GM23338 (cell line): ENCODE results near the gene ZNF235. TPM values are rescaled to one million over a fixed set of nuclear protein-coding genes. Genes with fewer than 3 reads are reported as not detected.

Experiments
- ATAC-seq: fragments of 200-7000 bp; cut with Tn5 transposase; 3 replicates; pipeline ENCODE4 v1.9.1; 2020
- DNase-seq: peaks from one replicate; pipeline ENCODE4 v3.0.0-alpha.2; 2015; ENCODE audit warnings: low spot score
- H2AFZ ChIP-seq: fragments of 200-600 bp; sonication (generic); 2 replicates; pipeline ENCODE4 v1.8.0; 2016; ENCODE audit warnings: antibody characterized with exemption, mild to moderate bottlenecking, moderate library complexity
- H3F3A ChIP-seq: fragments of 200-600 bp; sonication (generic); replicated peaks from 2 replicates; pipeline ENCODE4 v1.8.0; 2017; ENCODE audit warnings: antibody characterized with exemption, mixed run types, low read depth
- H3K27ac ChIP-seq: fragments of 200-600 bp; sonication (generic); 2 replicates; pipeline ENCODE4 v1.6.1; 2016; ENCODE audit warnings: low read depth
- H3K27me3 ChIP-seq: fragments of 200-600 bp; sonication (generic); 2 replicates; pipeline ENCODE4 v1.8.0; 2016; ENCODE audit warnings: mild to moderate bottlenecking, mixed run types, moderate library complexity; ENCODE audit not compliant: insufficient read depth
- H3K36me3 ChIP-seq: fragments of 200-600 bp; sonication (generic); 2 replicates; pipeline ENCODE4 v1.8.0; 2016; ENCODE audit warnings: mild to moderate bottlenecking; ENCODE audit not compliant: insufficient read depth
- H3K4me1 ChIP-seq: fragments of 200-600 bp; sonication (generic); 2 replicates; pipeline ENCODE4 v1.8.0; 2016; ENCODE audit warnings: mild to moderate bottlenecking, moderate library complexity; ENCODE audit not compliant: insufficient read depth
- H3K4me2 ChIP-seq: fragments of 200-600 bp; sonication (generic); 2 replicates; pipeline ENCODE4 v1.7.1; 2017; ENCODE audit warnings: mixed run types
- H3K4me3 ChIP-seq: fragments of 200-600 bp; sonication (generic); 2 replicates; pipeline ENCODE4 v1.6.1; 2016; ENCODE audit warnings: mixed run types
- H3K79me2 ChIP-seq: fragments of 200-600 bp; sonication (generic); replicated peaks from 2 replicates; pipeline ENCODE4 v1.8.0; 2017; ENCODE audit warnings: mild to moderate bottlenecking; ENCODE audit not compliant: insufficient read depth
- H3K9me2 ChIP-seq: fragments of 200-600 bp; sonication (generic); 2 replicates; pipeline ENCODE4 v1.8.0; 2017; ENCODE audit not compliant: insufficient read depth
- H4K20me1 ChIP-seq: fragments of 200-600 bp; sonication (generic); replicated peaks from 2 replicates; pipeline ENCODE4 v1.8.0; 2017; ENCODE audit warnings: mild to moderate bottlenecking; ENCODE audit not compliant: insufficient read depth
- H3K27ac Mint-ChIP-seq: 2 replicates; pipeline ENCODE4 v1.8.0; 2020; ENCODE audit warnings: inconsistent platforms, mild to moderate bottlenecking, moderate library complexity, mixed read lengths
- H3K27me3 Mint-ChIP-seq: 3 replicates; pipeline ENCODE4 v1.8.0; 2022; ENCODE audit warnings: low read depth, mild to moderate bottlenecking, moderate library complexity, mixed read lengths, inconsistent platforms; ENCODE audit not compliant: insufficient read depth, poor library complexity
- H3K36me3 Mint-ChIP-seq: 3 replicates; pipeline ENCODE4 v1.8.0; 2021; ENCODE audit warnings: low read depth, mild to moderate bottlenecking, inconsistent platforms, moderate library complexity, mixed read lengths
- H3K4me1 Mint-ChIP-seq: 3 replicates; pipeline ENCODE4 v1.8.0; 2020; ENCODE audit warnings: mild to moderate bottlenecking, inconsistent platforms, mixed read lengths
- H3K4me3 Mint-ChIP-seq: 3 replicates; pipeline ENCODE4 v1.8.0; 2021; ENCODE audit warnings: moderate library complexity, mild to moderate bottlenecking, inconsistent platforms, mixed read lengths
- H3K9me3 Mint-ChIP-seq: 3 replicates; pipeline ENCODE4 v1.8.0; 2020; ENCODE audit warnings: moderate library complexity, mild to moderate bottlenecking, inconsistent platforms, mixed read lengths
- CREB1 ChIP-seq: fragments of 250-450 bp; sonication (Bioruptor Pico); IDR thresholded peaks from 2 replicates; pipeline ENCODE4 v1.5.0; 2020; ENCODE audit warnings: low read depth, mild to moderate bottlenecking, moderate library complexity
- CTCF ChIP-seq, 2 experiments: fragments of 200-600 bp in 1 of 2; sonication (generic) in 1 of 2; conservative IDR thresholded peaks; 2 replicates each; pipeline versions ENCODE4 v1.5.1 to v1.6.1; 2016 to 2017; ENCODE audit warnings: antibody characterized with exemption in 2 of 2, low read depth in 2 of 2, mild to moderate bottlenecking in 2 of 2, moderate library complexity in 1 of 2
- EZH2 ChIP-seq: fragments of 200-600 bp; sonication (generic); IDR thresholded peaks from one replicate; pipeline ENCODE4 v1.8.0; 2017; ENCODE audit warnings: antibody characterized with exemption, mild to moderate bottlenecking, low read depth; ENCODE audit not compliant: unreplicated experiment
- EZH2phosphoT487 ChIP-seq: fragments of 200-600 bp; sonication (generic); IDR thresholded peaks from one replicate; pipeline ENCODE4 v1.8.1; 2018; ENCODE audit warnings: antibody characterized with exemption; ENCODE audit not compliant: unreplicated experiment
- NANOG ChIP-seq: IDR thresholded peaks from 2 replicates; pipeline ENCODE4 v1.6.1; 2016; ENCODE audit warnings: antibody characterized with exemption, borderline replicate concordance
- REST ChIP-seq: IDR thresholded peaks from one replicate; pipeline ENCODE4 v1.6.1; 2018; ENCODE audit warnings: antibody characterized with exemption; ENCODE audit not compliant: unreplicated experiment
- STAT1 ChIP-seq: IDR thresholded peaks from one replicate; pipeline ENCODE4 v1.6.1; 2016; ENCODE audit warnings: antibody characterized with exemption; ENCODE audit not compliant: unreplicated experiment
- ZNF331 ChIP-seq: fragments of 250-450 bp; sonication (Bioruptor Pico); IDR thresholded peaks from 2 replicates; pipeline ENCODE4 v1.5.0; 2020; ENCODE audit warnings: low read depth, mild to moderate bottlenecking, moderate library complexity
- ZNF462 ChIP-seq: fragments of 250-450 bp; sonication (Bioruptor Pico); IDR thresholded peaks from 2 replicates; pipeline ENCODE4 v1.5.0; 2020; ENCODE audit warnings: mild to moderate bottlenecking, moderate library complexity
- polyA plus RNA-seq: library from polyadenylated mRNA; unstranded; fragments of >200 nt; fragmentation: Nextera tagmentation; extraction: Ambion mirVana; gene quantifications from 2 replicates; pipeline ENCODE4 v1.2.1, GENCODE V29; 2016
- total RNA-seq: library from RNA; depleted of rRNA; stranded (reverse); fragments of >200 nt; shearing (Covaris generic); gene quantifications from 2 replicates; pipeline ENCODE4 v1.2.3, GENCODE V29; 2014

The ZNF235 gene
- total and polyA plus RNA-seq, 2 experiments from 2014 or later, result 5.0 to 5.1 TPM

- no peak for TF ChIP-seq REST
- no peak for TF ChIP-seq STAT1
- TF ChIP-seq ZNF462, result no peak
- no peak for TF ChIP-seq EZH2
- TF ChIP-seq NANOG, result no peak
- no peak for TF ChIP-seq EZH2phosphoT487
Observed at GRCh38 chr19:44284968-44285367, 19.9 kb downstream of the ZNF235 start (continued).

- H3K79me2 ChIP-seq, result no peaks in the 10 kb centered on the region
- H3K27me3 Mint-ChIP-seq, result peaks cover 2% of the 10 kb centered on the region
- TF ChIP-seq CREB1 (no peak), ZNF331 (CRISPR knock-in tag) (no peak), CTCF (conservative IDR thresholded peaks at IDR 0.05; ENCODE audit: low read depth in 2 of 2) (no peak)
Observed at GRCh38 chr19:44282846-44283245, 22.0 kb downstream of the ZNF235 start.

More at GRCh38 chr19:44282846-44283245, 22.0 kb downstream of the ZNF235 start:
- peaks cover 9% of the 10 kb centered on the region for H3K9me3 Mint-ChIP-seq
- H3K36me3 Mint-ChIP-seq, result peaks cover 27% of the 10 kb centered on the region
- no peaks in the 10 kb centered on the region for H3F3A ChIP-seq
- H3K4me2 ChIP-seq, result no peak overlapping the region
- H3K27ac Mint-ChIP-seq, result no peak overlapping the region
- no peaks in the 10 kb centered on the region for H3K4me1 ChIP-seq
- no peak for ATAC-seq
- peaks cover 3% of the 10 kb centered on the region for H3K36me3 ChIP-seq
- no peak overlapping the region for H3K27ac ChIP-seq
- H3K4me3 ChIP-seq, result no peak overlapping the region
- no peaks in the 10 kb centered on the region; the same call in 1 of the 2 replicates for H3K9me2 ChIP-seq
- no peak overlapping the region for H3K4me3 Mint-ChIP-seq
- no peaks in the 10 kb centered on the region; the same call in 1 of the 2 replicates for H4K20me1 ChIP-seq
- DNase-seq, result no peak
- H3K4me1 Mint-ChIP-seq, result peaks cover 6% of the 10 kb centered on the region
- H3K27me3 ChIP-seq, result no peaks in the 10 kb centered on the region
- H2AFZ ChIP-seq, result no peak overlapping the region
